Gastrocnemius medialis (tissue), 4 donors: ENCODE results near the gene NFIA. TPM values are rescaled to one million over a fixed set of nuclear protein-coding genes. Genes with fewer than 3 reads are reported as not detected.

Source experiments
- ATAC-seq, 2 donors: fragments of 150-250 bp; one replicate each; pipeline ENCODE4 v1.9.1; 2016
- DNase-seq, 2 donors: peaks; one replicate each; pipeline ENCODE4 v3.0.0-alpha.2; 2019
- H3K27ac ChIP-seq, 4 donors: fragments of 200-600 bp; sonication (generic); 1 replicate in 1 of 4; 2 replicates in 3 of 4; pipeline ENCODE4 v1.5.1; 2016 to 2018; ENCODE audit warnings: mild to moderate bottlenecking in 2 of 4, moderate library complexity in 1 of 4
- H3K27me3 ChIP-seq, 3 donors: fragments of 200-600 bp; sonication (generic) in 2 of 3; 1 replicate in 1 of 3; 2 replicates in 2 of 3; pipeline versions ENCODE4 v1.5.1 to v1.6.0; 2016 to 2019; ENCODE audit warnings: mild to moderate bottlenecking in 1 of 3, moderate library complexity in 1 of 3
- H3K36me3 ChIP-seq, 2 donors: fragments of 200-600 bp; sonication (generic) in 1 of 2; one replicate each; pipeline ENCODE4 v1.5.1; 2017 to 2018
- H3K4me1 ChIP-seq, 2 donors: fragments of 200-600 bp; sonication (generic) in 1 of 2; one replicate each; pipeline ENCODE4 v1.5.1; 2016 to 2017; ENCODE audit warnings: mild to moderate bottlenecking in 2 of 2
- H3K4me3 ChIP-seq, 4 donors: fragments of 200-600 bp; sonication (generic) in 3 of 4; 1 replicate in 1 of 4; 2 replicates in 3 of 4; pipeline ENCODE4 v1.5.1; 2016 to 2019; ENCODE audit warnings: mild to moderate bottlenecking in 2 of 4
- H3K9me3 ChIP-seq, 3 donors: fragments of 200-600 bp; sonication (generic) in 2 of 3; 1 replicate in 1 of 3; 2 replicates in 2 of 3; pipeline ENCODE4 v1.5.1; 2016 to 2019
- POLR2A ChIP-seq, 2 donors: fragments of 450-650 bp; IDR thresholded peaks; one replicate each; pipeline ENCODE4 v1.6.1; 2017; ENCODE audit warnings: antibody characterized with exemption in 2 of 2, mild to moderate bottlenecking in 2 of 2, moderate library complexity in 2 of 2
- in situ Hi-C, 4 donors: fragments of 200-750 bp; cut with MboI; loops; one replicate each; pipeline versions ENCODE4 v1.15.0 to v1.8.0; 2017; ENCODE audit warnings: low sequenced_read_pairs in 4 of 4
- intact Hi-C: fragments of 100-400 bp; cut with DNase I; formaldehyde crosslinking; loops from one replicate; pipeline ENCODE4 v1.15.1; 2023; ENCODE audit warnings: low total_unique reads
- total RNA-seq, 4 donors: library from RNA; depleted of rRNA; stranded (reverse); fragments of >200 nt; gene quantifications; one replicate each; pipeline versions ENCODE4 v1.1.0 to v1.2.3, GENCODE V29; 2016
- TF ChIP-seq, protein P1 (sequence below), 5 experiments: fragments of 450-650 bp in 3 of 5; fragments of 200-600 bp in 2 of 5; sonication (generic) in 2 of 5; IDR thresholded peaks in 4 of 5; conservative IDR thresholded peaks in 1 of 5; 1 replicate in 4 of 5; 2 replicates in 1 of 5; pipeline ENCODE4 v1.5.1; 2016 to 2019; ENCODE audit warnings: antibody characterized with exemption in 5 of 5, mild to moderate bottlenecking in 3 of 5, moderate library complexity in 3 of 5

The NFIA gene
- total RNA-seq, 4 donors from 2014 or later = 12.9 to 27.0 (median 26.6) TPM

DNA sequence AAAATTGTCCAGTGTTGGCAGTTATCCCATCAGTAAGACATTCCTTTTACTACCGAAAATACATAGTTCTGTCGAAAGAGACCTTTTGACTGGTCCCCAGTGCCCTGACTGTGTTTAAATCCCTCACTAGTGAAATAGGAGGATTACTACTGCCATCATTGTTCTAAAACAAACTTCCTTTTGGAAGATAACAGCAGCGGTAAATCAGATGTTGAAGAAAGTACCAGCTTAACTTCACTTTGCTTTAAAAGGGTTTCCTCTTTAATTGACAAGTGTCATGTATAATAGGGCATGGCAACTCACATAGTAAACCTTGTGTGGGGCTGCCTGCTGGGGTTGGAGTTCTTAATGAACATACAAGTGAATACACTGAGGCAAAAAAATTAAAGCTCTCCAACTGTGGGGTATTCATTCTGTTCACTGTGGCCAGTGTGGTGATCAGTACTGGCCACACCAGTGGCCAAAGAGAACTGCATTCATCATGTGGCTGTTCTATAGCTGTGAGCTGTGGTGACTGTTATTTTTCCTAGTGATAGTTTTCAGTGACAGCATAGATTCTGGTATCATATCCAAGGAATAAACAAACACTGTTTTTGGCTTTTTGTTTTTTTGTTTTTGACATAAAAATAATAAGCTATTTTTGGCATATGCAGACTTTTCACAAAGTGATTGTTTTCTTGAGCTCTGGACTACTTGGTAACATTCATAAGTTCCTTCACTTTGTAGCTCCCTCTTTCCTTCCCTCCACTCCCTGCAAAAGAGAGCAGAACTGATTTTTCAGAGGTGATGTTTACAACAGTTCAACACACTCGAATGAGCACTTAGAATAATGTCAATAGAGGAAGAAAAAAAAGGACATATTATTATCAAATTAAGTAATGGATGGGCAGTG, 74.5 kb downstream of the NFIA start:
- H3K36me3 ChIP-seq = no peaks in the 10 kb centered on the region
- in situ Hi-C loops = no loop called here

GRCh38 chr1:61157468-61157987, 75.2 kb downstream of the NFIA start:
- intact Hi-C loops (no loop called here), in situ Hi-C loops (no loop called here)
- DNase-seq (no peak), ATAC-seq (no peak)
- H3K36me3 ChIP-seq = no peaks in the 10 kb centered on the region
- H3K9me3 ChIP-seq = no peaks in the 10 kb centered on the region
- no peaks in the 10 kb centered on the region for H3K27me3 ChIP-seq
- H3K4me3 ChIP-seq = no peak overlapping the region
- peaks cover 35 to 57% of the 10 kb centered on the region in 2 donors for H3K4me1 ChIP-seq
- H3K27ac ChIP-seq = peak overlapping the region in 3 of 4 donors; percentile 9 to 62 (median 37)
- TF ChIP-seq POLR2A (IDR thresholded peaks at IDR 0.05) = no peak
- TF ChIP-seq, protein P1, sequence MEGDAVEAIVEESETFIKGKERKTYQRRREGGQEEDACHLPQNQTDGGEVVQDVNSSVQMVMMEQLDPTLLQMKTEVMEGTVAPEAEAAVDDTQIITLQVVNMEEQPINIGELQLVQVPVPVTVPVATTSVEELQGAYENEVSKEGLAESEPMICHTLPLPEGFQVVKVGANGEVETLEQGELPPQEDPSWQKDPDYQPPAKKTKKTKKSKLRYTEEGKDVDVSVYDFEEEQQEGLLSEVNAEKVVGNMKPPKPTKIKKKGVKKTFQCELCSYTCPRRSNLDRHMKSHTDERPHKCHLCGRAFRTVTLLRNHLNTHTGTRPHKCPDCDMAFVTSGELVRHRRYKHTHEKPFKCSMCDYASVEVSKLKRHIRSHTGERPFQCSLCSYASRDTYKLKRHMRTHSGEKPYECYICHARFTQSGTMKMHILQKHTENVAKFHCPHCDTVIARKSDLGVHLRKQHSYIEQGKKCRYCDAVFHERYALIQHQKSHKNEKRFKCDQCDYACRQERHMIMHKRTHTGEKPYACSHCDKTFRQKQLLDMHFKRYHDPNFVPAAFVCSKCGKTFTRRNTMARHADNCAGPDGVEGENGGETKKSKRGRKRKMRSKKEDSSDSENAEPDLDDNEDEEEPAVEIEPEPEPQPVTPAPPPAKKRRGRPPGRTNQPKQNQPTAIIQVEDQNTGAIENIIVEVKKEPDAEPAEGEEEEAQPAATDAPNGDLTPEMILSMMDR (IDR thresholded peaks at IDR 0.05 in 4 of 5, conservative IDR thresholded peaks at IDR 0.05 in 1 of 5) = no peak

More for the DNA sequence above, 74.5 kb downstream of the NFIA start:
- H3K4me3 ChIP-seq = no peak overlapping the region
- H3K27me3 ChIP-seq = no peaks in the 10 kb centered on the region
- ATAC-seq (no peak), DNase-seq (no peak)
- peaks cover 37 to 57% of the 10 kb centered on the region in 2 donors for H3K4me1 ChIP-seq
- intact Hi-C loops = no loop called here
- H3K27ac ChIP-seq = peak overlapping the region; percentile 9 to 62 (median 46)
- TF ChIP-seq POLR2A (IDR thresholded peaks at IDR 0.05) = no peak
- TF ChIP-seq, protein P1 (IDR thresholded peaks at IDR 0.05 in 4 of 5, conservative IDR thresholded peaks at IDR 0.05 in 1 of 5) = no peak
- H3K9me3 ChIP-seq = no peaks in the 10 kb centered on the region

DNA sequence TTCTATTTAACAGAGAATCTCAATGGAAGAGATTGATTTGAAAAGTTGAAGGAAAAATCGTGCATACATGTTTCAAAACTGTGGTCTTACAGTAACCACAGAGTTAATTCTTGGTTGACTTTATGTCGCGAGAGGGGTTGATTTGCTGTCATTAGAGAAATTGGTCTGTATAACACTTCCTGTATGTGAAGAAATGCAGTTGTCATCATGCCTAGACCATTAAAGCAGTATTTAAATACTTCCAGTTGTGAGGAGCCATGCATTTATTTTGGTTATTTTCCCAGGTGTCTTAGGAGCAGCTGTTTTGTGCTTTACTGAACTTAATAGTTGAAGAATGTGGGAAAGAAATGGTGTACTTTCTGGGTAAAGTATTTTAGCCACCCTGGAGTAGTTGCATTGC, 76.2 kb downstream of the NFIA start:
- TF ChIP-seq, protein P1 (IDR thresholded peaks at IDR 0.05 in 4 of 5, conservative IDR thresholded peaks at IDR 0.05 in 1 of 5) = no peak
- no peak for TF ChIP-seq POLR2A (IDR thresholded peaks at IDR 0.05)
- in situ Hi-C loops = no loop called here

GRCh38 chr1:61160526-61160925, 78.2 kb downstream of the NFIA start:
- in situ Hi-C loops = no loop called here
- TF ChIP-seq, protein P1 (IDR thresholded peaks at IDR 0.05 in 4 of 5, conservative IDR thresholded peaks at IDR 0.05 in 1 of 5) = no peak
- no peak for TF ChIP-seq POLR2A (IDR thresholded peaks at IDR 0.05)
- H3K36me3 ChIP-seq = no peaks in the 10 kb centered on the region
- intact Hi-C loops = no loop called here
- no peak for ATAC-seq
- no peak overlapping the region for H3K27ac ChIP-seq
- no peak overlapping the region for H3K4me3 ChIP-seq
- no peak for DNase-seq
- H3K9me3 ChIP-seq = no peaks in the 10 kb centered on the region
- no peaks in the 10 kb centered on the region for H3K27me3 ChIP-seq
- peaks cover 46 to 47% of the 10 kb centered on the region in 2 donors for H3K4me1 ChIP-seq

More for the DNA sequence above, 76.2 kb downstream of the NFIA start:
- Histone ChIP-seq H3K4me3 (no peak overlapping the region), H3K27ac (no peak overlapping the region), H3K9me3 (no peaks in the 10 kb centered on the region), H3K27me3 (no peaks in the 10 kb centered on the region), H3K4me1 (peaks cover 37 to 49% of the 10 kb centered on the region in 2 donors), H3K36me3 (no peaks in the 10 kb centered on the region)
- intact Hi-C loops = no loop called here
- ATAC-seq = no peak
- no peak for DNase-seq
